ENCODE measurements around the gene ASCL3.
A peak's percentile ranks its signal among the peaks of the same experiment; 100 is the strongest.

Gene ASCL3

GRCh38 chr11:8910649-8911026, 32.2 kb downstream of the ASCL3 start:
- Histone ChIP-seq H3K4me3 (ENCODE audit: low read depth, low read length, poor library complexity, severe bottlenecking) (peak overlapping the region; percentile 91), H3K4me1 (ENCODE audit: insufficient read depth, low read length, severe bottlenecking) (peaks cover 32% of the 10 kb centered on the region), H3K27ac (ENCODE audit: low read depth, low read length, poor library complexity, severe bottlenecking) (no peak overlapping the region), H4K20me1 (ENCODE audit: insufficient read depth, low read length) (no peaks in the 10 kb centered on the region), H3K4me2 (ENCODE audit: low read length) (peak overlapping the region; percentile 79), H3F3A (ENCODE audit: insufficient read depth, low read length) (no peaks in the 10 kb centered on the region), H2AFZ (ENCODE audit: low read length) (no peak overlapping the region), H3K36me3 (ENCODE audit: insufficient read depth, low read length) (0 out of 2 replicates have a peak, but pooled peaks cover 5% of the 10 kb centered on the region), H3K27me3 (ENCODE audit: insufficient read depth, low read length) (no peaks in the 10 kb centered on the region), H3K9ac (ENCODE audit: low read length) (peak overlapping the region; percentile 84; the same call in 1 of the 2 replicates), H3K9me2 (ENCODE audit: low read depth, low read length) (no peaks in the 10 kb centered on the region), H3K79me2 (ENCODE audit: insufficient read depth, low read length) (no peaks in the 10 kb centered on the region), H3K9me3 (ENCODE audit: low read length) (no peaks in the 10 kb centered on the region)
- TF ChIP-seq EZH2 (IDR thresholded peaks at IDR 0.05; ENCODE audit: borderline replicate concordance, low read length) (no peak), CTCF (IDR thresholded peaks at IDR 0.05; ENCODE audit: low read length) (no peak)

GRCh38 chr11:8908099-8908498, 34.7 kb downstream of the ASCL3 start:
- Histone ChIP-seq H4K20me1 (ENCODE audit: insufficient read depth, low read length) (no peaks in the 10 kb centered on the region), H3K9me3 (ENCODE audit: low read length) (no peaks in the 10 kb centered on the region), H3F3A (ENCODE audit: insufficient read depth, low read length) (no peaks in the 10 kb centered on the region), H2AFZ (ENCODE audit: low read length) (no peak overlapping the region), H3K27ac (ENCODE audit: low read depth, low read length, poor library complexity, severe bottlenecking) (no peak overlapping the region), H3K4me3 (ENCODE audit: low read depth, low read length, poor library complexity, severe bottlenecking) (no peak overlapping the region), H3K4me2 (ENCODE audit: low read length) (no peak overlapping the region), H3K27me3 (ENCODE audit: insufficient read depth, low read length) (no peaks in the 10 kb centered on the region), H3K9me2 (ENCODE audit: low read depth, low read length) (no peaks in the 10 kb centered on the region), H3K79me2 (ENCODE audit: insufficient read depth, low read length) (no peaks in the 10 kb centered on the region), H3K4me1 (ENCODE audit: insufficient read depth, low read length, severe bottlenecking) (peaks cover 16% of the 10 kb centered on the region), H3K9ac (ENCODE audit: low read length) (no peak overlapping the region), H3K36me3 (ENCODE audit: insufficient read depth, low read length) (no peaks in the 10 kb centered on the region)
- TF ChIP-seq EZH2 (IDR thresholded peaks at IDR 0.05; ENCODE audit: borderline replicate concordance, low read length) (no peak), CTCF (IDR thresholded peaks at IDR 0.05; ENCODE audit: low read length) (no peak)

GRCh38 chr11:8907116-8907515, 35.7 kb downstream of the ASCL3 start:
- no peaks in the 10 kb centered on the region for H4K20me1 ChIP-seq (ENCODE audit: insufficient read depth, low read length)
- peaks cover 11% of the 10 kb centered on the region for H3K4me1 ChIP-seq (ENCODE audit: insufficient read depth, low read length, severe bottlenecking)
- no peaks in the 10 kb centered on the region for H3K27me3 ChIP-seq (ENCODE audit: insufficient read depth, low read length)
- H3K4me3 ChIP-seq (ENCODE audit: low read depth, low read length, poor library complexity, severe bottlenecking): no peak overlapping the region
- H3K9me3 ChIP-seq (ENCODE audit: low read length): no peaks in the 10 kb centered on the region
- H3K36me3 ChIP-seq (ENCODE audit: insufficient read depth, low read length): no peaks in the 10 kb centered on the region
- TF ChIP-seq CTCF (IDR thresholded peaks at IDR 0.05; ENCODE audit: low read length) (no peak), EZH2 (IDR thresholded peaks at IDR 0.05; ENCODE audit: borderline replicate concordance, low read length) (no peak)
- H3F3A ChIP-seq (ENCODE audit: insufficient read depth, low read length): no peaks in the 10 kb centered on the region
- no peak overlapping the region for H3K4me2 ChIP-seq (ENCODE audit: low read length)
- H3K9ac ChIP-seq (ENCODE audit: low read length): no peak overlapping the region
- no peaks in the 10 kb centered on the region for H3K9me2 ChIP-seq (ENCODE audit: low read depth, low read length)
- H2AFZ ChIP-seq (ENCODE audit: low read length): no peak overlapping the region
- no peaks in the 10 kb centered on the region for H3K79me2 ChIP-seq (ENCODE audit: insufficient read depth, low read length)
- no peak overlapping the region for H3K27ac ChIP-seq (ENCODE audit: low read depth, low read length, poor library complexity, severe bottlenecking)

Data from OCI-LY1 (cell line).